Right lobe of liver (tissue), 6 donors: ENCODE measurements around the gene GRAP. TPM values are rescaled to one million over a fixed set of nuclear protein-coding genes. Genes with fewer than 3 reads are reported as not detected.
"Not testable (repeated sequence)": the region's sequence is repeated elsewhere in the genome, so short reads cannot be mapped to it uniquely, and the experiment has no call there.

Source experiments
- ATAC-seq, 4 donors: fragments of 200-7000 bp; cut with Tn5 transposase; one replicate each; pipeline ENCODE4 v1.9.1; 2020; ENCODE audit warnings: mild to moderate bottlenecking in 4 of 4, moderate library complexity in 4 of 4
- DNase-seq, 3 donors: peaks; one replicate each; pipeline ENCODE4 v3.0.0-alpha.2; 2020
- H3K27ac ChIP-seq, 3 donors: fragments of 200-600 bp; one replicate each; pipeline ENCODE4 v1.8.0; 2022
- H3K27me3 ChIP-seq, 2 donors: fragments of 200-600 bp; one replicate each; pipeline ENCODE4 v1.8.0; 2022
- H3K36me3 ChIP-seq, 4 donors: fragments of 200-600 bp; sonication (generic) in 1 of 4; one replicate each; pipeline versions ENCODE4 v1.5.1 to v1.8.0; 2017 to 2022; ENCODE audit warnings: control low read depth in 1 of 4
- H3K4me1 ChIP-seq, 4 donors: fragments of 200-600 bp; sonication (generic) in 1 of 4; one replicate each; pipeline versions ENCODE4 v1.5.1 to v1.8.0; 2017 to 2022; ENCODE audit warnings: control low read depth in 1 of 4
- H3K4me3 ChIP-seq, 3 donors: fragments of 200-600 bp; one replicate each; pipeline ENCODE4 v1.8.0; 2022
- H3K9me3 ChIP-seq, 4 donors: fragments of 200-600 bp; sonication (generic) in 1 of 4; one replicate each; pipeline versions ENCODE4 v1.5.1 to v1.8.0; 2017 to 2022; ENCODE audit warnings: control low read depth in 1 of 4
- POLR2A ChIP-seq: fragments of 450-650 bp; IDR thresholded peaks from one replicate; pipeline ENCODE4 v1.6.1; 2017; ENCODE audit warnings: antibody characterized with exemption, mild to moderate bottlenecking
- WGBS: methylation state at CpG from one replicate; pipeline ENCODE4 v1.1.6; 2018; ENCODE audit warnings: low coverage, low lambda C conversion rate; ENCODE audit not compliant: insufficient coverage; ENCODE audit errors: missing lambda C conversion rate; 5-methylcytosine and 5-hydroxymethylcytosine counted together
- intact Hi-C, 2 donors: fragments of 100-400 bp; cut with DNase I; formaldehyde crosslinking; loops; one replicate each; pipeline versions ENCODE4 v1.11.2 to v1.14.1; 2022
- total RNA-seq, 6 experiments: library from RNA; depleted of rRNA in 2 of 6; stranded (reverse); fragments of >200 nt in 2 of 6; fragmentation: NEBNext Ultra II Directional in 3 of 6; extraction: Animal tissue kit (Norgen Biotek cat#: 25700) in 3 of 6; gene quantifications; one replicate each; pipeline versions ENCODE4 v1.1.0 to v1.2.4, GENCODE V29; 2016 to 2023
- donor health status: DM: no; HTN: yes; CAD: no.
- donor health status: DM: no; HTN: no; CAD: no.
- donor health status: DM: no; HTN: no; CAD: no.
- donor health status: DM: no; HTN: yes; CAD: no.
- donor health status: DM: no; HTN: yes; CAD: no.

Gene GRAP
- total RNA-seq, 6 experiments from 2014 or later, result 2.6 to 6.1 (median 4.2) TPM

- WGBS, result 0% methylated on average over 2 of the region's 44 CpGs
Measured at GRCh38 chr17:19063326-19063956, 16.7 kb upstream of the GRAP start.

GRCh38 chr17:19062718-19063325, 16.1 kb upstream of the GRAP start:
- H3K4me1 ChIP-seq, H3K9me3 ChIP-seq, H3K27me3 ChIP-seq, H3K27ac ChIP-seq, intact Hi-C loops, H3K4me3 ChIP-seq, H3K36me3 ChIP-seq, DNase-seq: not testable (repeated sequence)
- WGBS, result no CpG with 5 or more reads among the region's 20 CpGs
- ATAC-seq, result peak; percentile 73 to 89 (median 84)

More at GRCh38 chr17:19063326-19063956, 16.7 kb upstream of the GRAP start:
- DNase-seq, result peak; percentile 77 to 91 (median 87)
- H3K4me1 ChIP-seq, H3K4me3 ChIP-seq, intact Hi-C loops, H3K36me3 ChIP-seq, H3K9me3 ChIP-seq, H3K27me3 ChIP-seq: not testable (repeated sequence)
- peak overlapping the region in 1 of 3 donors; percentile 74 for H3K27ac ChIP-seq
- peak; percentile 29 for TF ChIP-seq POLR2A
- peak in 3 of 4 donors; percentile 43 to 64 (median 46) for ATAC-seq

- H3K36me3 ChIP-seq, H3K27ac ChIP-seq, intact Hi-C loops, H3K27me3 ChIP-seq, H3K9me3 ChIP-seq, H3K4me3 ChIP-seq, H3K4me1 ChIP-seq: not testable (repeated sequence)
- DNase-seq (peak; percentile 45 to 76 (median 64)), ATAC-seq (peak; percentile 38 to 59 (median 40))
- WGBS, result 0% methylated on average over 16 of the region's 51 CpGs
Measured at GRCh38 chr17:19062009-19062717, 15.4 kb upstream of the GRAP start.

- H3K27ac ChIP-seq, H3K4me3 ChIP-seq, H3K4me1 ChIP-seq, H3K9me3 ChIP-seq, intact Hi-C loops, H3K36me3 ChIP-seq, H3K27me3 ChIP-seq, DNase-seq: not testable (repeated sequence)
- WGBS, result no CpG with 5 or more reads among the region's 12 CpGs
- ATAC-seq, result peak; percentile 77 to 86 (median 80)
Measured at GRCh38 chr17:19055447-19055846, 8.7 kb upstream of the GRAP start.

- H3K9me3 ChIP-seq, H3K27ac ChIP-seq, ATAC-seq, H3K36me3 ChIP-seq, DNase-seq, H3K4me1 ChIP-seq, intact Hi-C loops, H3K4me3 ChIP-seq, H3K27me3 ChIP-seq: not testable (repeated sequence)
- WGBS, result no CpG with 5 or more reads among the region's 7 CpGs
Measured at GRCh38 chr17:19048826-19049225, 2.1 kb upstream of the GRAP start.

GRCh38 chr17:19047510-19047909, 753 bp upstream of the GRAP start:
- H3K4me1 ChIP-seq, DNase-seq, intact Hi-C loops, ATAC-seq, H3K27ac ChIP-seq, H3K4me3 ChIP-seq, H3K27me3 ChIP-seq, H3K9me3 ChIP-seq, H3K36me3 ChIP-seq: not testable (repeated sequence)
- WGBS, result 95% methylated on average over 4 of the region's 7 CpGs

GRCh38 chr17:19044643-19045042, 2.1 kb downstream of the GRAP start:
- no CpG with 5 or more reads among the region's 9 CpGs for WGBS
- intact Hi-C loops, H3K9me3 ChIP-seq, H3K4me1 ChIP-seq, DNase-seq, H3K27ac ChIP-seq, H3K4me3 ChIP-seq, H3K36me3 ChIP-seq, H3K27me3 ChIP-seq: not testable (repeated sequence)
- peak in 3 of 4 donors; percentile 20 to 52 (median 43) for ATAC-seq

GRCh38 chr17:19043032-19043431, 3.7 kb downstream of the GRAP start:
- H3K27me3 ChIP-seq, intact Hi-C loops, H3K9me3 ChIP-seq, DNase-seq, H3K27ac ChIP-seq, H3K36me3 ChIP-seq, H3K4me1 ChIP-seq, H3K4me3 ChIP-seq: not testable (repeated sequence)
- peak; percentile 46 to 56 (median 52) for ATAC-seq
- WGBS, result no CpG with 5 or more reads among the region's 8 CpGs

GRCh38 chr17:19042369-19042768, 4.4 kb downstream of the GRAP start:
- WGBS, result no CpG with 5 or more reads among the region's 14 CpGs
- ATAC-seq, intact Hi-C loops: not testable (repeated sequence)

GRCh38 chr17:19041871-19042270, 4.9 kb downstream of the GRAP start:
- intact Hi-C loops, H3K27me3 ChIP-seq, DNase-seq, H3K36me3 ChIP-seq, H3K27ac ChIP-seq, ATAC-seq, H3K9me3 ChIP-seq, H3K4me3 ChIP-seq, H3K4me1 ChIP-seq: not testable (repeated sequence)
- WGBS, result no CpG with 5 or more reads among the region's 10 CpGs

More at GRCh38 chr17:19042369-19042768, 4.4 kb downstream of the GRAP start:
- not testable (repeated sequence) for H3K4me1 ChIP-seq, H3K27me3 ChIP-seq, H3K36me3 ChIP-seq, H3K27ac ChIP-seq, H3K4me3 ChIP-seq, H3K9me3 ChIP-seq, DNase-seq

GRCh38 chr17:19040350-19040749, 6.4 kb downstream of the GRAP start:
- ATAC-seq, result not testable (repeated sequence)
- WGBS, result no CpG with 5 or more reads among the region's 9 CpGs

More at GRCh38 chr17:19040350-19040749, 6.4 kb downstream of the GRAP start:
- H3K4me1 ChIP-seq, intact Hi-C loops, H3K27ac ChIP-seq, H3K27me3 ChIP-seq, H3K4me3 ChIP-seq, H3K36me3 ChIP-seq, H3K9me3 ChIP-seq, DNase-seq: not testable (repeated sequence)
